ENCODE data around the gene RAET1E. TPM values are rescaled to one million over a fixed set of nuclear protein-coding genes. Genes with fewer than 3 reads are reported as not detected.
"Not testable (repeated sequence)": the region's sequence is repeated elsewhere in the genome, so short reads cannot be mapped to it uniquely, and the experiment has no call there.

Gene RAET1E
- total RNA-seq, 1 donor from 2014 or later: not detected

DNA sequence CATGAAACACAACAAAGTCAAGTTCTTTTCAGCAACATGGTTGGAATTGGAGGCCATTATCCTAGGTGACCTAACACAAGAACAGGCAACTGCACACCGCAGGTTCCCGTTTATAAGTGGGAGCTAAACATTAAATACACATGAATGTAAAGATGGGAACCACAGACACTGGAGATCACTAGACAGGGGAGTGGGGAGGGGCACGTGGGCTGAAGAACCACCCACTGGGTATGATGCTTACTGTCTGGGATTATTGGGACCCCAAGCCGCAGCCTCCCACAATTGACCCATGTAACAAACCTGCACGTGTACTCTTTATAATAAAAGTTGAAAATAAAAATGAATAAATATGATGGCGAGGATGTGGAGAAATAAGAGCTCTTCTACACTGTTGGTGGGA lies 33.6 kb upstream of the RAET1E start:
- TF ChIP-seq, protein P1, sequence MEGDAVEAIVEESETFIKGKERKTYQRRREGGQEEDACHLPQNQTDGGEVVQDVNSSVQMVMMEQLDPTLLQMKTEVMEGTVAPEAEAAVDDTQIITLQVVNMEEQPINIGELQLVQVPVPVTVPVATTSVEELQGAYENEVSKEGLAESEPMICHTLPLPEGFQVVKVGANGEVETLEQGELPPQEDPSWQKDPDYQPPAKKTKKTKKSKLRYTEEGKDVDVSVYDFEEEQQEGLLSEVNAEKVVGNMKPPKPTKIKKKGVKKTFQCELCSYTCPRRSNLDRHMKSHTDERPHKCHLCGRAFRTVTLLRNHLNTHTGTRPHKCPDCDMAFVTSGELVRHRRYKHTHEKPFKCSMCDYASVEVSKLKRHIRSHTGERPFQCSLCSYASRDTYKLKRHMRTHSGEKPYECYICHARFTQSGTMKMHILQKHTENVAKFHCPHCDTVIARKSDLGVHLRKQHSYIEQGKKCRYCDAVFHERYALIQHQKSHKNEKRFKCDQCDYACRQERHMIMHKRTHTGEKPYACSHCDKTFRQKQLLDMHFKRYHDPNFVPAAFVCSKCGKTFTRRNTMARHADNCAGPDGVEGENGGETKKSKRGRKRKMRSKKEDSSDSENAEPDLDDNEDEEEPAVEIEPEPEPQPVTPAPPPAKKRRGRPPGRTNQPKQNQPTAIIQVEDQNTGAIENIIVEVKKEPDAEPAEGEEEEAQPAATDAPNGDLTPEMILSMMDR (IDR thresholded peaks at IDR 0.05; ENCODE audit: insufficient read depth, low read length, poor library complexity, severe bottlenecking): no peak
- DNase-seq (ENCODE audit: low read depth): no peak
- Histone ChIP-seq H3K27me3 (ENCODE audit: control insufficient read depth, insufficient read depth, low read length) (peaks cover 28% of the 10 kb centered on the region), H3K4me3 (ENCODE audit: low read depth, low read length) (no peak overlapping the region), H3K36me3 (ENCODE audit: control insufficient read depth, insufficient read depth, low read length) (no peaks in the 10 kb centered on the region)

DNA sequence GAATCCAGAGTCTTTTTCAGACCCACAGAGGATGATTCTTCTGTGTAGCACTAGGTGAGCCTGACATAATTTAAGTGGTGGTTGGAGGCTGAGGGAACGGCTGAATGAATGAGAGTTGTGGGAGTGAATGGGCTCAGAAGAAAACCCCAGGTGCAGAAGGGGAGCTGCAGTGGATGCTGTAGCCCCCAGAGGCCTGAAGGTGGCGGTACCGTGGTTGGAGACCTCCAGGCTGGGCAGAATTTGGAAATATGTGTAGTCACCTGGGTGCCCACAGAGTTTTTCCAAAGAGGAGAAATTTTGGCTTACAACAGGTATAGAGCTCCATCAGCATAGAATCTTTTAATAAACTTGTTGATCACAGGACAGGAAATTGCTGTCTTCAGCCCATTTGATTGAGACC lies 31.5 kb upstream of the RAET1E start:
- TF ChIP-seq, protein P1 (IDR thresholded peaks at IDR 0.05; ENCODE audit: insufficient read depth, low read length, poor library complexity, severe bottlenecking): peak; percentile 54
- peaks cover 22% of the 10 kb centered on the region for H3K27me3 ChIP-seq (ENCODE audit: control insufficient read depth, insufficient read depth, low read length)
- no peak overlapping the region for H3K4me3 ChIP-seq (ENCODE audit: low read depth, low read length)
- H3K36me3 ChIP-seq (ENCODE audit: control insufficient read depth, insufficient read depth, low read length): no peaks in the 10 kb centered on the region
- no peak for DNase-seq (ENCODE audit: low read depth)

DNA sequence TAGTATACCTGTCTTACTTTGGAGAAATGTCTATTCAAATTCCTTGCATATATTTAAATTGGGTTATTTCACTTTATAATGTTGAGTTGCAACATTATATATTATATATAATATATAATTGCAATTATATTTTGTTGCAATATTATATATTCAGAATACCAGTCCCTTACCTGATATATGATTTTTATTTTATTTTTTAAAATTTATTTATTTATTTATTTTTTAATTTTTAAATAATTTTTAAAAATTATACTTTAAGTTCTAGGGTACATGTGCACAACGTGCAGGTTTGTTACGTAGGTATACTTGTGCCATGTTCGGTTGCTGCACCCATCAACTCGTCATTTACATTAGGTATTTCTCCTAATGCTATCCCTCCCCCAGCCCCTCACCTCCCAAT lies 29.1 kb upstream of the RAET1E start:
- H3K4me3 ChIP-seq (ENCODE audit: low read depth, low read length); DNase-seq (ENCODE audit: low read depth); H3K36me3 ChIP-seq (ENCODE audit: control insufficient read depth, insufficient read depth, low read length): not testable (repeated sequence)
- H3K27me3 ChIP-seq (ENCODE audit: control insufficient read depth, insufficient read depth, low read length): peaks cover 20% of the 10 kb centered on the region

DNA sequence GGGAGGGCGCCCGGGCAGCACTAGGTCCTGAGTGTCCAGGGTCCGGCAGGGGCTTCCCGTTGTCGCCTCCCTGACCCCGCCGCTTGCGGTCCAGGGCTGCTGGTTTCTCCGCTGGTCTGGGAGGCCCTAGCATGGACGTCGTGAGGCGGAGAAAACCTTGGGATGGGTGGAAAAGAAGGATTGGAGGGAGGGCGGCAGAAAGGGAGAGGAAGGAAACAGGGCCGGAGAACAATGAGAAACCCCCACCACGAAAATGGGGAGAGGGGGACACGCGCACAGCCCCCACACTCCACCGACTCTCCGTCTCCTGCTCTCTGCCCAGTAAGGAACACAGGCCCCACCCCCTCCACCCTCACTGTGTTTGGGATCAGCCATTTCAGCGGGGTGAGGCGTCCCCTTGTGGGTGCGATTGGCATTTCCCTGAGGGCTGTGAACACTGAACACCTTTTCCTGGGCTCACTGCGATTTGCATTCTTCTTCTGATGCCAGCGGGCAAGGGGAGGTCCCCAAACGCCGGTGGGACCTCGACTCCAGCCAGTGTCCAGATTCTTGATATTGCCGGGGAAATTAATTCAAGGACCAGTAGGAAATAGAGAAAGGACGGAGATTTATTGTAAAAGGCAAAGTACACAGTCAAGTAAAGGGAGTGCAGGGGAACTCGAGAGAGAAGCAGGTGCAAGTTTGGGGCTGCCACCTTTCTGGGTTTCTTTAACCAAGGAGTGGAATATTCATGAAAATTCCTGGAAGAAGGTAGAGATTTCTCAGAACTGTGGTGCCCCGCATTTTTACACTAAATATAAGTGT lies 28.3 kb upstream of the RAET1E start:
- H3K4me3 ChIP-seq (ENCODE audit: low read depth, low read length): peak overlapping the region; percentile 35
- TF ChIP-seq, protein P1 (IDR thresholded peaks at IDR 0.05; ENCODE audit: insufficient read depth, low read length, poor library complexity, severe bottlenecking): peak; percentile 97
- peaks cover 16% of the 10 kb centered on the region for H3K27me3 ChIP-seq (ENCODE audit: control insufficient read depth, insufficient read depth, low read length)
- H3K36me3 ChIP-seq (ENCODE audit: control insufficient read depth, insufficient read depth, low read length): no peaks in the 10 kb centered on the region
- peak; percentile 23 for DNase-seq (ENCODE audit: low read depth)

DNA sequence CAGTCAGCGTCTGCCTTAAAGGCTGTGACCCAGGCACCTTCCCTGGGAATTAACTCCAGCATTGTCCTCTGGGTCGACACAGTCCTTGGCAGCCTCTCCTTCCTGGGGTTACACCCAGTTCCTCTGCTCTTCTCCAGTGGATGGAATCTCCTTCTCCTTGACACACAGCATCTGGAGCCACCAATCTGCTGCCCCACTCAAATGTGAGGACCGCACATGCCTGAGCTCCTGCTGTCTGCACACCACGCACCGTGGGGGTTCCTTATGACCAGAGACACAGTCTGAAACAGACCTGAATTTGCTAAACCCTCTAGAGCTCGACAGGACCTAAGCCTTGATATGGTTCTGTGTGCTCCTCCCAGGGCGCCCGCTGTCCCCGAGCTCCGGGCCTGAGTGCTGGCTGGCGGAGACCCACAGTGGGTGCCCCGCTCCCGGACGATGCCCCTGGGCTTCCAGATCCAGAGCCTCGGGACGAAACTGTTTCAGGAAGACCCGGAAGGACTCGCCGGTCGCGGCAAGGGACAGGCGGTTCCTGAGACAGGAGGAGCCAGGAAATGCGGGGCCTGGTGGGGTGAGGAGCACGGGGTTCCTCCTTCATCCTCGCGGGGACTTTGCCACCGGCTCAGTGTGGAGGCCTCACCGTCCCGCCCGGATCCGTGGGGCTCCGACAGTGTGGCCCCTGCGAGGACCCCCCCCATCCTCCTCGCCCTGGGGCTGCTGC lies 27.5 kb upstream of the RAET1E start:
- no peak for DNase-seq (ENCODE audit: low read depth)
- H3K36me3 ChIP-seq (ENCODE audit: control insufficient read depth, insufficient read depth, low read length): no peaks in the 10 kb centered on the region
- peak overlapping the region; percentile 35 for H3K4me3 ChIP-seq (ENCODE audit: low read depth, low read length)
- H3K27me3 ChIP-seq (ENCODE audit: control insufficient read depth, insufficient read depth, low read length): peaks cover 16% of the 10 kb centered on the region
- TF ChIP-seq, protein P1 (IDR thresholded peaks at IDR 0.05; ENCODE audit: insufficient read depth, low read length, poor library complexity, severe bottlenecking): no peak

DNA sequence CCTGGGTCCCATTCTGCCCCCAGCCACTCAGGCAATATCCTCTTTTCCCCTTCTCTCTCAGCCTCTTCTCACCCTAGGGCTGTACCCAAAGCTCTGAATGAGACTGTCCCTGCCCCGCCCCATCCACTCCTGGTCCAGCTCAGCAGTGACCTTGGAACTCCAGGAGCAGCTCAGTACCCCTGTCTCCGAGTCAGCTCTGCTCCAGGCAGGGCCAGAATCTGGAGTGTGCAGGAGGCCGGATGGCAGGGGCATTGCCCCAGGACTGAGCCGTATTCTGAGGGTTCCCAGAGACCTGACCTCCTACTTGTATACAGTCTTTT lies 27.0 kb upstream of the RAET1E start:
- Histone ChIP-seq H3K36me3 (ENCODE audit: control insufficient read depth, insufficient read depth, low read length) (no peaks in the 10 kb centered on the region), H3K27me3 (ENCODE audit: control insufficient read depth, insufficient read depth, low read length) (peaks cover 16% of the 10 kb centered on the region), H3K4me3 (ENCODE audit: low read depth, low read length) (no peak overlapping the region)
- DNase-seq (ENCODE audit: low read depth): no peak
- TF ChIP-seq, protein P1 (IDR thresholded peaks at IDR 0.05; ENCODE audit: insufficient read depth, low read length, poor library complexity, severe bottlenecking): no peak
